Activated CD4-positive, alpha-beta T cell treated with anti-CD3 and anti-CD28 coated beads for 24 hours (primary cell): ENCODE data around the gene PDE1A.
"Not testable (repeated sequence)": the region's sequence is repeated elsewhere in the genome, so short reads cannot be mapped to it uniquely, and the experiment has no call there.

Experiments
- DNase-seq, 2 donors: peaks; one replicate each; pipeline ENCODE4 v3.0.0-alpha.2; 2020; ENCODE audit warnings: low read depth in 2 of 2

PDE1A gene

DNA sequence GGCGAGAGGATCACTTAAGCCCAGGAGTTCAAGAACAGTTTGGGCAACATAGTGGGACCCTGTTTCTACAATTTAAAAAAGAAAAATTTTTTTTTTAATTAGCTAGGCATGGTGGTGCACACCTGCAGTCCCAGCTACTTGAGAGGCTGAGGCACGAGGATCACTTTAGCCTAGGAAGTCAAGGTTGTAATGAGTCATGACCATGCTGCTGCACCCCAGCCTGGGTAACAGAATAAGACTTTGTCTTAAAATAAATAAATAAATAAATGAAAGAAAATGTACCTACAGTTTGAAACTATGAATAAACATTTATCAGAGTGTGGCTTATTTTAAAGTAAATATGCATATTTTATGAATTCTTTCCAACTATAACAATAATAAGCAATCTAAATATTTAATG is 16.7 kb downstream of the PDE1A start:
- DNase-seq = no peak

- DNase-seq = no peak
Measured at GRCh38 chr2:182406221-182406620, 20.6 kb downstream of the PDE1A start.

- no peak for DNase-seq
Measured at GRCh38 chr2:182404975-182405561, 21.8 kb downstream of the PDE1A start.

GRCh38 chr2:182404092-182404491 is 22.7 kb downstream of the PDE1A start:
- no peak for DNase-seq

- DNase-seq = no peak
Measured at GRCh38 chr2:182393270-182393760, 33.5 kb downstream of the PDE1A start.

GRCh38 chr2:182391443-182391842 is 35.4 kb downstream of the PDE1A start:
- no peak for DNase-seq

- not testable (repeated sequence) for DNase-seq
Measured at GRCh38 chr2:182386267-182386880, 40.5 kb downstream of the PDE1A start.

DNA sequence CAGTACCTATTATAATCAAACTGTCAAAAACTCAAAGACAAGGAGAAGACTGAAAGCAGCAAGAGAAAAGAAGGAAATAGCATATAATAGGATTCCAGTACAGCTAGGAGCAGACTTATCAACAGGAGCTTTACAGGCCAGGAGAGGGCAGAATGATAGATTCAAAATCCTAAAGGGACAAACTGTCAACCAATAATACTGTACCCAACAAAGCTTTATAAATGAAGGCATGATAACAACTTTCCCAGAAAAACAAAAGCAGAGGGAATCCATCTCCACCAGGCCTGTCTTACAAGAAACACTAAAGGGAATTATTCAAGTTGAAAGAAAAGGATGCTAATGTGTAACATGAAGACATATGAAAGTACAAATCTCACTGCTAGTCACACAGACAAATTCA is 42.0 kb downstream of the PDE1A start:
- no peak for DNase-seq

GRCh38 chr2:182381225-182381624 is 45.6 kb downstream of the PDE1A start:
- no peak for DNase-seq

DNA sequence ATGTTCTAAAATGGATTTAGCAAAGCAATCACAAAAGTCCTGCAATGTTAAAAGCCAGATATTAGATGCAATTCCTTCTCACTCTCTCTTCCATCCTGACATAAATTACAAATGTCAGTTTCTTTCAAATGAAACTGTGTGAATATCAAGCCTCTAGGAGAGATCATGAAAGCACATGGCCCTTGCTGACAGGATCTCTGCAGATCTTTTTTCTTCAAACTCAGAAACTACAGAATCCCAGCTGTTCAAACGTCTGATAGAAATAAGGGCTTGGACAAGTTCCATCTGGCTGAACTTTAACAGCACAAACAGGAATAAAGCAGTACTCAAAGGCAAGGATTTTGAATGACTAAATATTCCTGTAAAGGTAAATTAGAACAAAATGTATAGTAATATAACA is 47.6 kb downstream of the PDE1A start:
- no peak for DNase-seq

- DNase-seq = no peak
Measured at GRCh38 chr2:182378759-182379158, 48.1 kb downstream of the PDE1A start.

DNA sequence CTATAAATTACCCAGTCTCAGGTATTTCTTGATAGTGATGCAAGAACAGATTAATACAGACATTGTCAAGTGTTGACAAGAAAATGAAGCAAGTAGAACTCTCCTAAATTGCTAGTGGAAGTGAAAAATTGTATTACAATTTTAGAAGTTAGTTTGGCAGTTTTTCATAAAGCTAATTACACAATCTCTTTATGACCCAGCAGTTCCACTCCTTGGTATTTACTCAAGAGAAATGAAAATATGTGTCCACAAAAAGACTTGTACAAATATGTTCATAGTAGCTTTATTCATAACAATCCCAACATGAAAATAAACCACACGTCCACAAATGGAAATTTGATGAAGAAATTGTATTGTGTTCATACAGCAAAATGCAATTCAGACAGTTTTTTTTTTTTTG is 49.4 kb downstream of the PDE1A start:
- no peak for DNase-seq

GRCh38 chr2:182375862-182376261 is 51.0 kb downstream of the PDE1A start:
- DNase-seq = no peak

GRCh38 chr2:182372661-182373060 is 54.2 kb downstream of the PDE1A start:
- DNase-seq = no peak

DNA sequence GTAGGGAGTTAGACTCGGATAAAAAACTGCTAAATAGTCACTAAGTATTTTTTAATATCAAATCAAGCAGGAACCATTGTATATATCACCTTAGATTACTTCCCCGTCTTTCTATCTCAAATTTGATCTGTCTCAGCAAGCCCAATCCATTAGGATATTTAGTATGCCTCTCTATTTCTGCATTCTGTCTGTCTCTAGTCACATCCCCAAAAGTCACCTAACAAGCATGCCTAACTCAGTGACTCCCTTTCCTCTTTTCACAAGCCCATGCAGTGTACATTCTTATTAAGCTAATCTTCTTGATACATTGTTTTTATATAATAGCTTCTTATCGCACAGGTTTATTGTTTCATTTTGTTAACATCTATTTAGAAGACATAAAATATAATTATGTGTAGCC is 57.8 kb downstream of the PDE1A start:
- no peak for DNase-seq

DNA sequence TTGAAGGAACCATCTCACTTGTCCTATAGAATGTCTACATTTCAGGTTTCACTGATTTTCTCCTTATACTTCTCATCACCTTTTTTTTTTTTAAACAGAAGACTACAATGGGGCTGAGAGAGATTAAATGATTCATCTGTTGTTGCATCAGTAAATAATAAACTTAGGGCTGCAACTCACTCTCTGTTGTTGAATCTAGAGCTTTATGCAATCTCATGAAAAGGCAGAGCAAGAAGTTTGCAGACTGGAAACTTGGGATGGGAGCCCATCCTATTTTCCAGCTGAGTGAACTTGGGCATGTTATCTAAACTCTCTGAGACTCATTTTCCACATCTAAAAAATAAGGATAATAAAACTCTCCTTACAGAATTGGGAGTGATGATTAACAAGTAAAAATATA is 58.4 kb downstream of the PDE1A start:
- DNase-seq = no peak

- no peak for DNase-seq
Measured at GRCh38 chr2:182367401-182367800, 59.4 kb downstream of the PDE1A start.

DNA sequence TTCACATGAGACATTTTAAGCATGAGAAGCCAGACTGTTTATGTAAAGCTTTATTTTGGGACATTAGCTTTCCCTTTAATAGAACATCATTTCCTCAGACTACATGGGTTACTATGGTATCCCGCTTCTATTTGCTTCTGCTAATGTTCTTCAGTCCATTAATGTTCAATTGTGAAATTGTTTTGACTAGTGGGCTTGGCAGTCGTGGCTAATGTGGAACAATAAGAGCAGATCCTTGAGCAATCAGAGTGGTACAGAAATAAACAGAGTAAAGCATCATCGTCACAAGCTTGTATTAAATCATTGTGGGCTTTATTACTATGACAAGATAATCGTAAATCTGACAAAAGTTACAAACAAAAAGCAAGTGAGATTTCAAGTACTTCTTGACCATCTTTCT is 60.2 kb downstream of the PDE1A start:
- no peak for DNase-seq

DNA sequence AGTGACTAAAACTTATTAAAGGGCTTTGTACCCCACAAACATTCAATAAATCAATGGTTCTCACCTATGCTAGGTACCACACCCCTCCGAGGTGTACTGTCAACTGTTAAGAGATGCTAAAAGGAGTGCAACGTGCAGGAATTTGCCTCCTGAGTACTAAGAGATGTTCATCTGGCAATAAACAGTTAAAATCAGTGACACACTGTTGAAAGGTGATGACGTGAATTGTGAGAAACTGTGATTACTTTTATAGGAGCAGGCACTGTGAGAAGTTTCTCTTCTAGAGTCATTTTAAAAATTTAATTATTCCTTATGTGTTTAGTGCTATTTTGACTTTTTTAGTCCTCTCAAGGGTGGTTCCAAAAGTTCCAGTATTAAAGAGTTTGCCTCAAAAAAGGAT is 61.0 kb downstream of the PDE1A start:
- no peak for DNase-seq

DNA sequence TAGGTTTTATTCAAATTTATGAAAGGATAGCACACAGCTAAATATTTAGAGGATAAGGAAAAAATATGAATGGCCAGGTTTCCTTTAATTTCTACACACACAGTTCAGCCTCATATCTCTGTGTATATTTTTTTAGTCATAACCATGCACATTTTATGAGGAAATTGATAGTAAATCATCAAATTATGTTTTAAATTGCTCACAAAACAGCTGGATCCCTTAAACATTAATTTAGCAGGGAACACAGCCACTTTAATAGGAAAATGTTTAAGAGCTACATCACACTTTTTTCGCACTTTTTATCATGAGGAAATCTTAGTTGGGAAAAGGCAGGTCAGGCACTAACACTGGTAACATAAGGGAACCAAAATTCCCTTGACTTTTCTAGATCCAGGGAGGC is 65.4 kb downstream of the PDE1A start:
- no peak for DNase-seq

DNA sequence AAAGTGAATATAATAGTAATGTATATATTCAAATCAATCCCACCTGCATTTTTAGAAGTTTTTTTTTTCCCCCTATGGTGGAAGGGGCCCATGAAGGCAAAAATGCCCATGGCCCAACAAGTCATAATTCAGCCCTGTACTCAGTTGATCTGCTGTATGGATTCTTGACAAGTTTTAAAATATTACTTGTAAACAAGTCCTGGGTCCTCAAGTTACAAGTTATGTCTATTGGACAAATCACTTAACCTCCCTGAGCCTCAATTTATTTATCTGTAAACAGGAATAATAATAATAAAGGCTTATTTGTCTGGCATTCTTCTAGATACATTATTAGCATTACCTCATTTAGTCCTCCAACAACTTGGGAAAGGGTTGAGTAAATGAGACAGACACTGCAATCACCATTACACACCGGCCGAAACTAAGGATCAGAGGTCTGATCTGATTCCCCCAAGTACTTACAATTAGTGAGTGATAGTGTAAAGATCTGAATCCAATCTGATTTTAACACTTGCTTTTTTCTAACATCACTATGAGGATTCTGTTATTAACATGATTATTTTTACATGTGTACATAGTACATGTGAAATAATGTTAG is 66.1 kb downstream of the PDE1A start:
- no peak for DNase-seq

- DNase-seq = no peak
Measured at GRCh38 chr2:182359990-182360662, 66.7 kb downstream of the PDE1A start.
